Neural crest cell (in vitro differentiated cells): Measurements from ENCODE around the gene TRDMT1. TPM values are rescaled to one million over a fixed set of nuclear protein-coding genes. Genes with fewer than 3 reads are reported as not detected.

Experiments
- DNase-seq: peaks from one replicate; pipeline ENCODE4 v3.0.0; 2021; ENCODE audit warnings: low read depth, mixed read lengths, low spot score
- H3K27ac Mint-ChIP-seq: one replicate; pipeline ENCODE4 v1.8.0; 2021; ENCODE audit warnings: mild to moderate bottlenecking, mixed read lengths; ENCODE audit not compliant: unreplicated experiment
- H3K27me3 Mint-ChIP-seq: 2 replicates; pipeline ENCODE4 v1.8.0; 2021; ENCODE audit warnings: low read depth, mild to moderate bottlenecking, mixed read lengths
- H3K36me3 Mint-ChIP-seq: 2 replicates; pipeline ENCODE4 v1.8.0; 2021; ENCODE audit warnings: low read depth, mild to moderate bottlenecking, mixed read lengths
- H3K4me1 Mint-ChIP-seq: 2 replicates; pipeline ENCODE4 v1.8.0; 2021; ENCODE audit warnings: mixed read lengths
- H3K4me3 Mint-ChIP-seq: one replicate; pipeline ENCODE4 v1.8.0; 2021; ENCODE audit warnings: mild to moderate bottlenecking, mixed read lengths
- H3K9me3 Mint-ChIP-seq: 2 replicates; pipeline ENCODE4 v1.8.0; 2021; ENCODE audit warnings: mixed read lengths
- CTCF ChIP-seq: fragments of 200-600 bp; sonication (generic); conservative IDR thresholded peaks from 2 replicates; pipeline ENCODE4 v1.5.0; 2021; ENCODE audit warnings: antibody characterized with exemption, mild to moderate bottlenecking
- long read RNA-seq: library from polyadenylated mRNA; unstranded; transcript quantifications from one replicate; pipeline ENCODE4 v2.0.0, GENCODE V29; 2020
- total RNA-seq: library from RNA; stranded (reverse); gene quantifications from 2 replicates; pipeline ENCODE4 v1.2.1, GENCODE V29; 2021

TRDMT1 gene
- 17.3 and 20.6 TPM in 2 replicates for total RNA-seq
- long read RNA-seq, full-length matches to known transcripts = 6 of 21 reads
- long read RNA-seq, partial matches to known transcripts = 3 of 21 reads
- long read RNA-seq, other reads (novel, unspliced or antisense) = 12 of 21 reads

GRCh38 chr10:17200912-17201793, at the start of gene TRDMT1:
TRDMT1 (minus strand) TSS chr10:17201672; CDS start chr10:17201634, 38 bp downstream.
- peak within 1 kb of the TSS; percentile 88 for H3K27ac Mint-ChIP-seq
- peaks cover 2% of the 10 kb centered on the region for H3K36me3 Mint-ChIP-seq
- no peaks in the 10 kb centered on the region for H3K27me3 Mint-ChIP-seq
- TF ChIP-seq CTCF = no peak
- peak within 1 kb of the TSS; percentile 98 for H3K4me3 Mint-ChIP-seq
- no peaks in the 10 kb centered on the region for H3K9me3 Mint-ChIP-seq
- H3K4me1 Mint-ChIP-seq = peaks cover 45% of the 10 kb centered on the region
- peak; percentile 86 for DNase-seq

GRCh38 chr10:17250736-17251135, 49.3 kb upstream of the TRDMT1 start:
- TF ChIP-seq CTCF = no peak
- no peak overlapping the region for H3K4me3 Mint-ChIP-seq
- H3K27ac Mint-ChIP-seq = no peak overlapping the region
- peaks cover 14% of the 10 kb centered on the region for H3K9me3 Mint-ChIP-seq
- H3K36me3 Mint-ChIP-seq = peaks cover 5% of the 10 kb centered on the region
- H3K4me1 Mint-ChIP-seq = peaks cover 4% of the 10 kb centered on the region
- no peaks in the 10 kb centered on the region for H3K27me3 Mint-ChIP-seq
- DNase-seq = no peak

GRCh38 chr10:17249820-17250219, 48.3 kb upstream of the TRDMT1 start:
- no peak for DNase-seq
- no peaks in the 10 kb centered on the region for H3K4me1 Mint-ChIP-seq
- H3K4me3 Mint-ChIP-seq = no peak overlapping the region
- H3K9me3 Mint-ChIP-seq = peaks cover 14% of the 10 kb centered on the region
- no peak overlapping the region for H3K27ac Mint-ChIP-seq
- H3K36me3 Mint-ChIP-seq = peaks cover 5% of the 10 kb centered on the region
- no peaks in the 10 kb centered on the region for H3K27me3 Mint-ChIP-seq
- peak; percentile 48 for TF ChIP-seq CTCF

- Mint-ChIP-seq H3K4me3 (no peak overlapping the region), H3K27me3 (no peaks in the 10 kb centered on the region), H3K27ac (no peak overlapping the region), H3K9me3 (peaks cover 11% of the 10 kb centered on the region), H3K4me1 (no peaks in the 10 kb centered on the region), H3K36me3 (peaks cover 5% of the 10 kb centered on the region)
- TF ChIP-seq CTCF = no peak
- no peak for DNase-seq
Measured at GRCh38 chr10:17248964-17249363, 47.5 kb upstream of the TRDMT1 start.

GRCh38 chr10:17247210-17247609, 45.7 kb upstream of the TRDMT1 start:
- no peak for TF ChIP-seq CTCF
- no peaks in the 10 kb centered on the region for H3K27me3 Mint-ChIP-seq
- H3K36me3 Mint-ChIP-seq = peaks cover 5% of the 10 kb centered on the region
- no peak overlapping the region for H3K27ac Mint-ChIP-seq
- H3K4me3 Mint-ChIP-seq = no peak overlapping the region
- H3K4me1 Mint-ChIP-seq = no peaks in the 10 kb centered on the region
- peaks cover 11% of the 10 kb centered on the region for H3K9me3 Mint-ChIP-seq
- no peak for DNase-seq
